GM18498 (cell line): ENCODE measurements around the gene ZCWPW2.

Experiments
- ATAC-seq: cut with Tn5 transposase; IDR thresholded peaks from one replicate; pipeline ENCODE4 v1.9.1; 2021; ENCODE audit warnings: mild to moderate bottlenecking, moderate library complexity; ENCODE audit not compliant: unreplicated experiment

ZCWPW2 gene

DNA sequence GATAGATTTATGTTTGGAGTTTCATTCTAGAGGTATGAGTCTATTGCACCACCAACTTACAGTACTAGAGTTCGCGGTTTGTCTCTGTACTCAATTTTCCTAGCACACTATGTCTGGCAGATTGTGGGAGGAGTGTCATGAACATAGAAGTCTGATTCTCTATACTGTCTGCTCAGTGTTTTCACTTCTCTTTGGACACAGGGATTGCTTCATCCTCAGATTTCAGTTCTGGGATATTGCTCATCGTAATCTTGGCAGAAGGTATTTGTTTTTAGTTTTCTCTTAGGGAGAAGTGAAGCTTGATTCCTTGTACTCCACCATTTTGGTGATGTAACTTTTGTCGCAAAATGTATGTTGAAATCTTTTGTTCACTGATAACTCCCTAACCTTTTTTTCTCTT is 27.9 kb downstream of the ZCWPW2 start:
- no peak for ATAC-seq

GRCh38 chr3:28386049-28386448 is 37.5 kb downstream of the ZCWPW2 start:
- no peak for ATAC-seq

- ATAC-seq, result no peak
Measured at GRCh38 chr3:28388978-28389377, 40.5 kb downstream of the ZCWPW2 start.

- no peak for ATAC-seq
Measured at GRCh38 chr3:28399206-28399605, 50.7 kb downstream of the ZCWPW2 start.

DNA sequence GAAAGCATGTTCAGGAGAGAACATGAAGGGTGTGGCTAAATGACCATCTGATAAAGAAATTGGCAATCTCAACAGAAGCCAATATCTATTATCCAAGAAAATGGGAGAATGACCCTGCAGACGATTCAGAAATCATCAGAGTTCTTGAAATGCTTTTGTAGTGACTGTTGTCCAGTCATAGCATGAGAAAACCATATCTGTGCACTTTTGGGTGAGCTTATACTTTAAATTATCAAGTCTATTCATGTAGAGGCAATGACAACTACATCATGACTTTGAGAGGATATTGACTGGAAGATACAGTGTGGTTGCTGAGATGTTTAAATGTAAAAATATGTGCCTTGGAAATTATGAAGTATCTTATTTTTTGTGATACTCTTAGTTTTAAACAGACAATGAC is 57.7 kb downstream of the ZCWPW2 start:
- ATAC-seq, result no peak

DNA sequence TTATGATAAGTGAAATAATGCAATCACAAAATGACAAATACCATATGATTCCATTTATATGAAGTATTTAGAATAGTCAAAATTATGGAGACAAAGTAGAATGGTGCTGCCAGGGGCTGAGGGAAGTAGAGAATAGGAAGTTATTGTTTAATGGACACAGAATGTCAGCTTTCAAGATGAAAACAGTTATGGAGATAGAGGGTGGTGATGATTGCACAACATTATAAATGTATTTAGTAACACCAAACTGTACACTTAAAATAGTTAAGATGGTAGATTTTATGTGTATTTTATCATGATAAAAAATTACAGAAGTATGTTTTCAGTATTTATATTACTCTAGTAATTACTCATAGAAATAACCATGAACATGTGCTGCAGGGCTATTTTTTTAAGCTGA is 100.9 kb downstream of the ZCWPW2 start:
- ATAC-seq, result no peak

DNA sequence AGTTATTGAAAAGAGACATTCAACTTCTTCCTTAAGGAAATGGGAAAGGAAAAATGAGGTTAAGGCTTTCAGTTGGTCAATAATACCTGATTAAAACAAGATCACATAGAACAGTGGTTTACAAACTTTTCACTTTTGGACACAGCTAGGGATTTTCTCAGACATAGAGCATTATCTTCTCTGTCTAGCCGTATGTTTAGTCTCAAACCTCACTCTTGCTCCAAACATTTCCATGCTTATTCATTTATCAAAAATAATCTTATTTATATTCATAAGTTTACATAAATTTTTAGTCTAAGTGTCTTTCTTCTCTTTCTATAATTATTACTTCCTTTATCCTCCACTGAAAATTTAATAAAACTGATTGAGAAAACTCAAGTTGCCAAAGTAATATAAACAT is 114.3 kb downstream of the ZCWPW2 start:
- ATAC-seq, result no peak

GRCh38 chr3:28467414-28467813 is 118.9 kb downstream of the ZCWPW2 start:
- ATAC-seq, result no peak

DNA sequence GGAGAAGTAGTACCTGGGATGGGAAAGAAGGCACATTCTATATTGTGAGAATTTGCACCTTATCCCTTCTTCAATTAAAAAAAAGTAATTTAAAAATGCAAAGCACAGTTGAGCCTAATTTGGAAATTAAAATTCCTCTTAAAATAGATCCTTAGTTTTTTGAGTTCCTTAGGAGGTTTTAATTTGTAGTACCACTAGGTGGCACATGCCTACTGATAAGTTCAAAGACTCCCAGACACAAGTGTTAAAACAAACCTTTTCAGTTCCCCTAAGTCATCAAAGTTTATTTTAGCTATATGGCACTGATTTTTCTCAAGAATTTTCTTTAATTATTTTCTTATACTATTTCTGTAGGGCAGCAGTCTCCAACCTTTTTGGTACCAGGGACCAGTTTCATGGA is 127.7 kb downstream of the ZCWPW2 start:
- peak; percentile 73 for ATAC-seq

- no peak for ATAC-seq
Measured at GRCh38 chr3:28476764-28477163, 128.2 kb downstream of the ZCWPW2 start.

GRCh38 chr3:28485164-28485563 is 136.6 kb downstream of the ZCWPW2 start:
- ATAC-seq, result no peak

DNA sequence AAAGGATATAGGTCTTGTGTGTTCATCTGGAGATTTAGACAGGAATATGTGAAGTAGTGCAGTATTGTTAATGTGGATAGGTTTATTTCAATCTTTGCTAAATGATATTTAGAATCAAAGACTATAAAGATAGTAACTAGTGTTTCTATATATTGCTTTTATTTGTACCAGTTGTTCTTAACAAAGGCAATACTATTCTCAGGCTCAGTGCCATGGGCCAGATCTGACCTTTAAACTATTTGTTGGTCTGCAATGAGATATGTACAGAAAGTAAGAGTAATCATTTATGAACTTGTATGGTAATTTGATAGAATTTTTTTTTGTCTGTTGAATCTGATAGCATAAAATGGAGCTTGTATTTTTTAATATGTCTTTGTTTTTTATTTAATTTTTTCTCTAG is 146.8 kb downstream of the ZCWPW2 start:
- no peak for ATAC-seq

GRCh38 chr3:28502397-28502937 is 153.9 kb downstream of the ZCWPW2 start:
- ATAC-seq, result no peak

DNA sequence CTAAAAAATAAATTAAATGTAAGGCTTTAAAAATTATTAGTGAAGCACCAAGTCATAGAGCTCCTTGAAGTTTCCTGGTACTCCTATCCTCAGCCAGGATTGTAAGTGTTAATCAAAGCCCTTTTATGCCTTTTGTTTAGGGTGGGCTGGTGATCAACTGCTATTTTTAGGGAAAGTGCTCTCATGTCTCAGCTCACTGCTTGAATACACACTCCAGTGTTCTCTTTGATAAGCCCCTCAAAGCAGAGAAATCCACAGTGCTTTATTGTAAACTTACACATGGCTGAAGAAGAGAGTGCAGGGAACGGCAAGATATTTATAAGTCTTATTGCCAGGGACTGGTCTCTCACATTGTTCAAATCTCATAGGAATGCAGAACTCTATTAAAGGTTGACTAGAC is 156.5 kb downstream of the ZCWPW2 start:
- ATAC-seq, result no peak

GRCh38 chr3:28521663-28522062 is 173.1 kb downstream of the ZCWPW2 start:
- no peak for ATAC-seq

- no peak for ATAC-seq
Measured at GRCh38 chr3:28542351-28542750, 193.8 kb downstream of the ZCWPW2 start.

GRCh38 chr3:28544236-28544635 is 195.7 kb downstream of the ZCWPW2 start:
- no peak for ATAC-seq

DNA sequence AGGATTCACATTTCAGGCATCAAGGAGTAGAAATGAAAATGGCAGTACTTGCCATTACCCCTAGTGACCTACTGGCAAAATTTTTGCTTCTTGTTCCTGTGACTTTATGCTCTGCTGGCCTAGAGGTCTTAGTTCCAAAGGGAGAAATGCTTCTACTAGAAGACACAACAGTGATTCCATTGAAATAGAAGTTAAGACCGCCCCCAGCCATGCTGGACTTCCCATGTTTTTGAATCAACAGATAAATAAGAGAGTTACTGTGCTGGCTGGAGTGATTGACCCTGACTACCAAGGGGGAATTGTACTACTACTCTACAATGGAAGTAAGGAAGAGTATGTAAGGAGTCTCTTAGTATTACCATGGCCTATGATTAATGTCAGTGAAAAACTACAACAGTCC is 196.3 kb downstream of the ZCWPW2 start:
- ATAC-seq, result no peak

DNA sequence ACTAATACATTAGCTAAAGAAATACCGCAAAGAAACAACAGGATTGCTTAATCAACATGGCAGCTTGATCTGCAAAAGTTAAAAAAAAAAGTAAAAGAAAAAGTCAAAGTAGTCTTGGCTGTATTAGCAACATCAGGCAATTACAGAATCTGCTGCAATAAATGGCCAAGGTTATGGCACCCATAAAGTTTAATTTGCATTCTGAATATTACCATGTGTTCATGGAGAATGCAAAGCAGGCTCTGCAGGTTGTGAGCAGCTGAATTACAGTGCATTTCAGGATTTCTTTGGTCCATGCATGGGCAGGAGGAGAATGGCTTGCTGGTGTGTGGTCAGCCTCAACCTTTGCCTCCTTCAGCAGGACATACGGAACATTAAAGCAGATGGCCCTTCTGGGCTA is 199.2 kb downstream of the ZCWPW2 start:
- no peak for ATAC-seq

DNA sequence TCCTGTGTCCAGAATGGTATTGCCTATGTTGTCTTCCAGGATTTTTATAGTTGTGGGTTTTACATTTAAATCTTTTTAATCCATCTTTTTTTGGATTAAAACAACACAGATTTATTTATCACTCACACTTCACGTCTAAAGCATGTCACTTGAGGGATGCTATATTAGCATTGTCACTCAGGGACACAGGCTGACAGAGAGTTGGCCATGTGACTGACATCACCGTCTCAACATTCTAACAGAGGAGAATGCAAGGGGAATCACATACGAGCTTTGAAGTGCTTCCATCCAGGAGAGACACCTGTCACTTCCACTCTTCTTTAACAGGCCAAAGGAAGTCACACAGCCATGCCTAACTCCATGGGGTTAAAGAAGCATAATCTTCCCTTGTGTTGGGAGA is 204.7 kb downstream of the ZCWPW2 start:
- ATAC-seq, result no peak

DNA sequence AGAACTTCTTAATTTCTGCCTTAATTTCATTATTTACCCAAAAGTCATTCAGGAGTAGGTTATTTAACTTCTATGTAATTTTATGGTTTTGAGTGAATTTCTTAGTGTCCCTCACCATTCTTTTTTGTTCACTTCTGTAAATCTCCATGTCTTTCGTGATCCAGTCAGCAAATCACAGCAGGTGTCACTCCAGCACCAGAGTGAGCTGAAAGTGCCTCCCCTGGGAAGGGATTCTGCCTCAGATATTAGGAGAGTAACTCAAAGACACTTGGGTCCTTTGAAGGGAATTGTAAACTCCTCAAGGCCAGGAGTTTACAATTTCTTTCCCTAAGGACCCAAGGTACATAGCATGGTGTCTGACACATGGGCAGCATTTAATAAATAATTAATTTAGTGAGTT is 207.7 kb downstream of the ZCWPW2 start:
- ATAC-seq, result no peak

GRCh38 chr3:28564211-28564610 is 215.7 kb downstream of the ZCWPW2 start:
- ATAC-seq, result no peak

- ATAC-seq, result no peak
Measured at GRCh38 chr3:28569357-28569756, 220.8 kb downstream of the ZCWPW2 start.

DNA sequence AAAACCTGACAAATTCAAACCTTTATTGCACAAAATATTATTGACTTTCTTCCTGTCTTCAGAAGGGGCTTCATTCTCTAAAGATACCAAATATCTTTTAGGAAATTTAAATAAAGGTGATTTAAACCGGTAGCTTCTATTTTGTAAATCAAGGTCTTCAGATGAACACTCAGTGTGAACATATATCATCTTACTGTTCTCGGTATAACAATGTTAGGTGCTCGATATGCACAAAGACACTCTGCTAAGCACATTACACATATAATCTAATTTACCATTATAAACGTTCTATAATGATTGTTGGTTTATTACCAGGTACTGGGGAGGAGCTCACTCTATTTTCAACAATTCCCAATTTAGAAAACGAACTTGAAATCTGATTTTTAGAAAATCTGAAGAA is 225.5 kb downstream of the ZCWPW2 start:
- ATAC-seq, result no peak
